ENCODE measurements around the gene ALDH3B2.
"Not testable (repeated sequence)": the region's sequence is repeated elsewhere in the genome, so short reads cannot be mapped to it uniquely, and the experiment has no call there.

ALDH3B2 gene

GRCh38 chr11:67682126-67683034 lies 8.0 kb upstream of the ALDH3B2 start:
- not testable (repeated sequence) for DNase-seq

DNA sequence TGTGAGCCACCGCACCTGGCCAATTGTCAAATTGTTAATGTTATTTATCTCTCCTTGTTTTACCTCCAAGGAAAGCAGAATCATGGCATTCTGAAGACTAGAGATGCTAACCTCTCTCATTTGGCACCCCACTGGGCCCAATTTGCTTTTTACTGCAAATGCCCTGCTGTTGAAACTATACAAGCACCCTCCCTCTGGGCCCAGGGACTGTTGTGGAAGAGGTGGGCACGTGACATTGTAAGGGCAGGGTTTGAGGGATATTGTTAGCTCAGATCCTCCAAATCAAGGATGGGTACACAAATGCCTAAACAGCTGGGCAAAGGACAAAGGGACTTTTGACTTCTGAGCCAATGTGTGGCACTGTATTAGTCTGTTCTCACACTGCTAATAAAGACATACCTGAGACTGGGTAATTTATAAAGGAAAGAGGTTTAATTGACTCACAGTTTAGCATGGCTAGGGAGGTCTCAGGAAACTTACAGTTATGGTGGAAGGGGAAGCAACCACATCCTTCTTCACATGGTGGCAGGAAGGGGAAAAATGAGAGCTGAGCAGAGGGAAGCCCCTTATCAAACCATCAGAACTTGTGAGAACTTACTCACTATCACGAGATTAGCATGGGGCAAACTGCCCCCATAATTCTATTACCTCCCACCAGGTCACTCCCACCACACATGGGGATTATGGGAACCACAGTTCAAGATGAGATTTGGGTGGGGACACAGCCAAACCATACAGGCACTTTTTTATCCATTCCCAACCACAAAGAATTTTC lies 6.5 kb upstream of the ALDH3B2 start:
- no peak for DNase-seq

DNA sequence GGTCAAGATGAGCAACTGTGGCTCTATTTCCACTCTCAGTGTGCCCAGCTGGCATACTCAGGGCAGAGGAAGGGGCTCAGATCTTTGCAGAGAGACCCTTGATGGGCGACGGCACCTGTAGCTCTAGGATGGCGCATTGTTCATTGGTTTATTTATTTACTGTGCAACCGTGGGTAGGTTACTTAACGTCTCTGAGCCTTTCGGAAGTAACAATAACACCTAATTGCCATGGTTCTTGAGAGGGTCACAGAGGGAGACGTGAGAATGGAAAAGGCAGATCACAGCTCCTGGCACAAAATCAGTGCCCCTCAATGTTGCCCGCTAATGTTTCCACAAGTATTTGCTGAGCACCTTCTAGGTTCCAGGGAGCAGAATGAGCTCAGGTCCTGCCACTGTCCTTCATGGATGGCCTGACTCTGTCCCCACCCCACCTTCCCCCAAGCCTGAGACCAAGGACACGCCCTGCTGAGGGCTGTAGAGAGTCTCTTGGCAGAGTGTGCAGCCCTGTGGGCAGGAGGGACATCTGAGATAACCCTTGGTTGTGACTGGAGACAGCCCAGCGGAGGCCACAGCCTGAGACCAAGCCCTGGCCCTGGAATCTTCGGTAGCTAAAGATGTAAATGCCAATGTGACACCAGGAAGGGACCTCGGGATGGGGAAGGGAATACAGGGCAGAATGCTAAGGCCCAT lies 780 bp upstream of the ALDH3B2 start:
- no peak for DNase-seq

DNA sequence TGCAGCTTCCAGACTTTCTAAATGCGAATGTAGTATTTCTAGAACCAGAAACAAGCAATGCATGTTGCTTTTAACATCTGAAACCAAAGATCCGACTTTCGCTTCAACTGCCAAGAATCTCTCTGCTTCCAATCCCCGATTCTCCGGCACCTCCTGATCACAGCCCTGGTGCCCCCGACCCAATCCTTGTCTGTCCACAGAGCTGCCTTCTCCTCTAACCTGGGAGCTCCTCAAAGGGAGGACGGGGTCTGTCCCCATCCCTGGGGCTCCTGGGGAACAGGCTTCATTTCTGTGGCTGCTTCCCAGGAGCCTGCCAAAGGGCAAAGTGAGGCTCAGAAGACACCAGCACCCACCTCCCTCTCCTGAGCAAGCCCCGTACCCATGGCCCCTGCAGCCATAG lies 521 bp downstream of the ALDH3B2 start:
- no peak for DNase-seq

DNA sequence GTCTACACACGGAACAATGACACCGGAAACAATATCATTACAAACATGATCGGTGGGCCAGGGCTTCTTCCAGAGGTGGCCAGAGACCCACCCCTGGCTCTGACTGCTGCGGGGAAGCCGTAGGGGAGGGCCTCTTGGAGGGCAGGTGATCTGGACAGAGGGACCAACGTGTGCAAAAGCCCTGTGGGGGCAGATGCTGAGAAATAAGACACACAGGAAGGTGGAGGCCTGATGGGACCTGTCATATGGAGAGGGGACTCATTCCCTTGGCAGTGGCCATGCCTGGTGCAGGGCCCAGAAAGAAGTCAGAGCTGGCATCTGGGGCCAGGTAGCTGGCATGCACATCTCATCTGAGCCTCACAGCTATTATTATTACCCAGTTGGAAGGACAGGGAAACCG lies 1.1 kb downstream of the ALDH3B2 start:
- no peak for DNase-seq

- no peak for DNase-seq
These were observed 3.3 kb downstream of the ALDH3B2 start for GRCh38 chr11:67671211-67671520.

DNA sequence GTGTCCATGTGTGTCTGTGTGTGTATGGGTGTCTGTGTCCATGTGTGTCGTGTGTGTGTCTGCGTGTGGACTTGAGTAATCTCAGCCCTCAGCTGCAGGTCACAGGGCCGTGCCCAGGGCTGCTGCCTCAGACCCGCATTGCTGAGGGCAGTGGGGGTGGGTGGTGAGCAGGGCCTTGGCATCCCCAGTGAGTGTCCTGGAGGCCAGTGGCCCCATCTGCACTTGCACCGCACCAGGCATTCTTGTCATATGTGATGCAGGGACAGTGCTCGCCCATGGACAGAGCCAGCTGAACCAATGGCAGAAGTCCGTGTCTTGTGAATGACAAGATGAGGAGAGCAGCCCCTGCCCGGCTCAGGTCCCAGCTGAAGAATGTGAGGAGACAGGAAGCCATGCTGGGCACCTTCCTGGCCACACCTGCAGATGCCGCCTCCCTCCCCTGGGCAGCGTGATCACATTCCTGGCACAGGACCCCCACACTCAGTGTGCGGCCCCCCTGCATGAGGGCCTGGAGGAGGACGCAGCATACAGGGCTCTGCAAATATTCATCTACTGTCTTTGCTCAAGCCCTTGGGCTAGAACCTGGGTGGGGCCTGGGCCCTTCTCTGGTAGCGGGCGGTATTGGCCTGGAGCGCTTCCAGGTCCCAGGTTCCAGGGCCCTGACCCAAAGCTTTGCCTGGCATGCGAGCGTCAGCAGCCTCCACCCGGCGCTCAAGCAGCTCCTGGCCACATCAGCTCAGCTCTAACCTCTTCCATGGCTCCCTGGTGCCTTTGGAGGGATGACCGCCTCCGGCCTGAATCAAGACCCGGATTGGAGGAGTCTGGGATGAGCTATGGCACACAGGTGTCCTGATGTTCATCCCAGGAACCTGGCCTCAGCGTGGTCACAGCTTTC lies 3.9 kb downstream of the ALDH3B2 start:
- no peak for DNase-seq

GRCh38 chr11:67668192-67668551 lies 6.3 kb downstream of the ALDH3B2 start:
- no peak for DNase-seq

DNA sequence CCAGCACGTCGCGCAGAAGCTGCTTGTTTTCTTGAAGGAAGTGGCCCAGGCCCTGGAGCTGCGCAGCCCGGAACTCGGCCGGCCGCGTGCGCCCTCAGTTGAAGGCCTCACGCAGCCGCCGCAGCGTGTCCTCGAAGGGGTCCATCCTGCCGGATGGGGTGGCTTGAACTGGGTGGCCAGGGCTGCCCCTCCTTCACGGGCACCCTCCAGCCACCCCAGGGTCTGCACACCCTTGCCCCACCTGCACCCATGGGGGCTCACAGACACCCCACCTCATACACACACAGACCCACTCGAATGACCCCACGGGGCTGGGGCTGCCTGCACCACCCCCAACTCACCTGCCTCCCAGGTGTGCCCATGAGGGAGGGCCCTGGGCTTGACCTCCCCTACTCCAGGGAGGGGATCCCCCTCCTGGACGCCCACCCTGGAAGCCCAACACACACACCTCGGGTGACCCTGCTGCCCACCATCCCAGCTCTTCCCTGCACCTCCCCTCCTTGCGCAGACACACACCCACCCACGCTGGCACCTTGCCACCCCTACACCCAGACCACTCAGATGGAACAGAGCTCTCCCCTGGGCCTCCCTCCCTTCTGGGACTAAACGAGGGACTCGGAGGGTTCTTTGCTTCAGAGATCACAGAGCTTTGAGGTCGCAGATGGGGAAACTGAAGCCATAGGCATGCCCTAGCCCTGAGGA lies 6.8 kb downstream of the ALDH3B2 start:
- no peak for DNase-seq

GRCh38 chr11:67666676-67667489 lies 7.5 kb downstream of the ALDH3B2 start:
- no peak for DNase-seq

- no peak for DNase-seq
These were observed 8.1 kb downstream of the ALDH3B2 start for GRCh38 chr11:67666303-67666645.

DNA sequence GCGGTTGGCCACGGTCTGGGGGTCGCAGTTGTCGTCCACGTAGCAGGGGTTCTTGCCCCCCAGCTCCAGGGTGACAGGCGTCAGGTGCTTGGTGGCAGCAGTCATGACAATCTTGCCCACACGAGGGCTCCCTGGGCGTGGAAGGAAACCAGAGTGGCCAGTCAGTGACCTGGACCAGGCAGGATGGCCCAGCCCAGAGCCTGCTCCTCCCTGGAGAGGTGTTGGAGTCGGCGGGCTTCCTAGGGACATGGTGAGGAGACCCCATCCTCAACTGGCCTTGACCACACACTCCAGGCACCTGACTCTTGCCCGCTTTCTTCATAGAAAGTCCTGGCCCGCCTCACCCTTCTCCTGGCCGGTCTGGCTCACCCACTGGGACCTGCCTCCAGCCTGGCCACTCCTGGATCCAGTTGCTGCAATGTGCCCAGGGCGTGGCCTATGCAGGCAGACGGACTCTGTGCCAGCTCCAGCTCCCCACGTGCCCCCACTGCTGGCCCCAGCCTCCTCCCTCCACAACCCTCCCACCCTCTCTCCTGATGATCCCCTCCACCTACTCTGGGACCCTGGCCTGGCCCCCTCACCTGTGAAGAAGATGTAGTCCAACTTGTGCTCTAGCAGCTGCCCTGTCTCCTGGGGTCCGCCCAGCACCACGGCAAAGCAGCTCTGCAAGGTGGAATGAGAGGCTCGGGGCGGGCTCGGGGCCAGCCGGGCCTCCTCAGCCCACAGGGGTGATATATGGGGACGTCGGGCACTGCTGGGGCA lies 8.7 kb downstream of the ALDH3B2 start:
- no peak for DNase-seq

DNA sequence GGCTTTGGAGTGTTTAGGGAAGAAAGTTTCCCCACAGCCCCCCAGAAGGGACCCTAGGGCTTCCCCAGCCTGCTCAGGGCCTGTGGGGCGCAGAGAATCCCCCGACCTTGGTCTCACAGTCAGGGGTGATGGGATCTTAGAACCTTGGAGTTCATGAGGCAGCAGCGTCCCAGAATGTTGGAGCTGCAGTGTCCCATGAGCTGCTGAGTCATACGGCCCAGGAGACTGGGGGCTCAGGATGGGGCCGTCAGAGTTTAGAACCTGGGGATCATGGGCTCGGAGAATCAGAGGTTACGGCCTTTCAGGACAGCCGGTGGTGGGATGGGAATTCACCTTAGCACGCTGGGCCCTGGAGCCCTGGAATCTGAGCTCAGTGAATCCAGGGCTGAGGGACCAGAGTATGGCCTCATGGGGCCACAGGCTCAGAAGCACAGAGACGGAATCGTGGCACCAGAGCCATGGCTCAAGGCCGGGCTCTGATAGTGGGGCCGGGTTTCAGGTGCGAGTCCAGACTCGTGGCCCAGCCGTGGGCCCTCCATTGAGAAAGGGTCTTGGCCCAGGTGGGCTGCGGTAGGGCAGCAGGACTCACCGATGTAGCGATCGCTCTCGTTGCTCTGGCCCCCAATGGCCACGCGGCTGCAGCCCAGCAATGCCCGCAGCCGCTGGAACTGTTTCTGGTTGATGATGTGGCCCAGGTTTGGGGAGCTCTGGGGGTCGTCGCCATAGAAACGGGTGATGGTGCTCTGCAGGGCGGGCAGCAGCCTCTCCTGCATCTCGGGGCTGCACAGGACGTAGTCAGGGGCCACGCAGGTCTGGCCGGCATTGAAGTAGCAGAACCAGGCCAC lies 9.5 kb downstream of the ALDH3B2 start:
- DNase-seq, result no peak

DNA sequence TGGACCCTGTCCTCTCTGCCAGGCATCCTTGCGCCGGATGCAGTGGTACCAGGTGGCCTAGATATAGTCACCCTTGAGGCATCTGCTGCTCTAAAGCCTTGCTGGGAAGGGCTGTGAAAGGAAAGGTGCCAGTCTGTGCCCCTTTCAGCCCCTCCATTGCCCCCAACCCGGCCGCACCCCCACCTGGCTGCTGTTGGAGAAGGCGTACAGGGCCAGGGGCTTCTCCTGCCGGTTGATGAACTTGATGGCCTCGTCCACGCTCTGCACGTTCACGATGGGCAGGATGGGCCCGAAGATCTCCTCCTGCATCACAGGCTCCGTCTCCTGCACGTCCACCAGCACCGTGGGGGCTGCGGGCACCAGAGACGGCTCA lies 10.2 kb downstream of the ALDH3B2 start:
- no peak for DNase-seq

- DNase-seq, result no peak
These were observed 10.8 kb downstream of the ALDH3B2 start for GRCh38 chr11:67663532-67664212.

- no peak for DNase-seq
These were observed 11.4 kb downstream of the ALDH3B2 start for GRCh38 chr11:67662835-67663531.

DNA sequence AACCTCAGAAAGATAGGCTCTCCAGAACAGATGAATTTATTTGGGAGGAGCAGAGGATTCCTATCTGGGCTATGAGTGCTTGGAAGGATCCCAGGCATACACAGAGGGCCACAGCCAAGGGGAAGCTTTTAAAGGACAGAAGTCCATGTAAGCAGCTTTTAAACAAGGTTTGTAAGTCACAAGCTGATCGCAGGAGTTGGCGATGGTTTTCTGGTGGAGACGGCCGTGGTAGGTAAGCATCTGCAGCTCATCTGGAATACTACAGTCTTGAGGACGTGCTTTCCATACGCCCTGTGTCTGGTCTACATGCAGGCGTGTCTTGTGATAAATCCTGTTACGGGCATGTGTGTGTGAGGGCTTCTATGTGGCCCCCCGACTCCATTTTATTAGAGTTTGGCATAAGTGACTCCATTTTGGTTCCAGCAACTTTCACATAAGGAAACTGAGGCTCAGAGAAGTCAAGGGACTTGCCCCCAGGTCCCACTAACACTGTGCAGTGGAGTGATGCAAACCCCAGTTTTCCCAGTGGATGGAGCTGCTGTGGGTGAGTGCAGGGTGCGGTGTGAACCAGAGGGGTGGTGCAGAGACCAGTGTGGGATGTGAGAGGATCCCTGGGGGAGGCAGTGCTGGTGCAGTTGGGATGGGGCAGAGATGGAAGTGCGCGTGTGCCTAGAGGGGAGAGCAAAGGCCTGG lies 12.1 kb downstream of the ALDH3B2 start:
- DNase-seq, result no peak

- not testable (repeated sequence) for DNase-seq
These were observed 13.7 kb downstream of the ALDH3B2 start for GRCh38 chr11:67660752-67661151.
